ENCODE data around the gene LENG8. TPM values are rescaled to one million over a fixed set of nuclear protein-coding genes. Genes with fewer than 3 reads are reported as not detected.
"Not testable (repeated sequence)": the region's sequence is repeated elsewhere in the genome, so short reads cannot be mapped to it uniquely, and the experiment has no call there.

The LENG8 gene
- total RNA-seq, 1 experiment from 2014 or later, result 148 TPM

- H4K8ac ChIP-seq (replicated peaks; ENCODE audit: insufficient read length, low read depth, low read length); H4K20me1 ChIP-seq (ENCODE audit: control insufficient read depth, insufficient read depth, insufficient read length); H3K4me3 Mint-ChIP-seq; H3K79me1 ChIP-seq (ENCODE audit: insufficient read depth, low read depth, low read length, poor library complexity, severe bottlenecking); H2BK12ac ChIP-seq (ENCODE audit: insufficient read length, low read depth, low read length); H3K27me3 Mint-ChIP-seq (ENCODE audit: low read depth); H3K18ac ChIP-seq (ENCODE audit: insufficient read length, low read depth, low read length); H4K5ac ChIP-seq (ENCODE audit: insufficient read length, low read depth, low read length); H2AFZ ChIP-seq (ENCODE audit: low read length); H3K4me1 ChIP-seq (ENCODE audit: insufficient read depth, low read length); DNase-seq; H2AK5ac ChIP-seq (ENCODE audit: insufficient read length, low read length); H3K4me1 Mint-ChIP-seq; H3T11ph ChIP-seq (ENCODE audit: low read length); H3K4me2 ChIP-seq (ENCODE audit: insufficient read depth, insufficient read length, low read length); H3K23me2 ChIP-seq (ENCODE audit: insufficient read length, low read depth, low read length, poor library complexity, severe bottlenecking); H3K4ac ChIP-seq (ENCODE audit: low read depth, low read length); H3K79me2 ChIP-seq (ENCODE audit: insufficient read depth, low read length); H3K14ac ChIP-seq (ENCODE audit: insufficient read depth, low read length); H2BK120ac ChIP-seq (ENCODE audit: low read depth, low read length, poor library complexity, severe bottlenecking); H4K91ac ChIP-seq (ENCODE audit: insufficient read length, low read depth, low read length); H3K56ac ChIP-seq (ENCODE audit: insufficient read length, low read depth, low read length); H2BK20ac ChIP-seq (ENCODE audit: low read depth, low read length, poor library complexity, severe bottlenecking); H3K27me3 ChIP-seq (ENCODE audit: insufficient read depth, low read length); H3K27ac Mint-ChIP-seq; H3K27ac ChIP-seq (ENCODE audit: insufficient read length, low read depth, low read length); H2BK15ac ChIP-seq (ENCODE audit: low read depth, low read length); H2BK5ac ChIP-seq (ENCODE audit: insufficient read length, low read length); H3K9ac ChIP-seq (ENCODE audit: extremely low read depth, insufficient read length, low read length); H3K23ac ChIP-seq (ENCODE audit: insufficient read length, low read depth, low read length): not testable (repeated sequence)
- H3K36me3 Mint-ChIP-seq (ENCODE audit: insufficient read depth in 1 of 3, low read depth in 3 of 3), result peaks cover 8 to 19% (median 11%) of the 10 kb centered on the region in 3 experiments; a peak in 6 of 7 replicates
- peaks cover 80 to 93% of the 10 kb centered on the region in 2 experiments for H3K9me3 Mint-ChIP-seq
- WGBS (ENCODE audit: extremely low coverage, insufficient read length, low lambda C conversion rate), result no CpG with 5 or more reads among the region's 15 CpGs
- H3K9me3 ChIP-seq (ENCODE audit: control insufficient read depth, low read depth, low read length), result peaks cover 28% of the 10 kb centered on the region
Measured at GRCh38 chr19:54497747-54498450, 48.9 kb downstream of the LENG8 start.

- H3T11ph ChIP-seq (ENCODE audit: low read length); H2BK5ac ChIP-seq (ENCODE audit: insufficient read length, low read length); H3K4ac ChIP-seq (ENCODE audit: low read depth, low read length); H3K27ac ChIP-seq (ENCODE audit: insufficient read length, low read depth, low read length); H3K27ac Mint-ChIP-seq; H3K23ac ChIP-seq (ENCODE audit: insufficient read length, low read depth, low read length); DNase-seq; H2AK5ac ChIP-seq (ENCODE audit: insufficient read length, low read length); H3K79me2 ChIP-seq (ENCODE audit: insufficient read depth, low read length); H2BK120ac ChIP-seq (ENCODE audit: low read depth, low read length, poor library complexity, severe bottlenecking); H3K27me3 ChIP-seq (ENCODE audit: insufficient read depth, low read length); H2BK20ac ChIP-seq (ENCODE audit: low read depth, low read length, poor library complexity, severe bottlenecking); H3K23me2 ChIP-seq (ENCODE audit: insufficient read length, low read depth, low read length, poor library complexity, severe bottlenecking); H3K4me1 ChIP-seq (ENCODE audit: insufficient read depth, low read length); H4K5ac ChIP-seq (ENCODE audit: insufficient read length, low read depth, low read length); H4K91ac ChIP-seq (ENCODE audit: insufficient read length, low read depth, low read length); H3K4me3 Mint-ChIP-seq; H3K9ac ChIP-seq (ENCODE audit: extremely low read depth, insufficient read length, low read length); H4K8ac ChIP-seq (replicated peaks; ENCODE audit: insufficient read length, low read depth, low read length); H3K14ac ChIP-seq (ENCODE audit: insufficient read depth, low read length); H3K18ac ChIP-seq (ENCODE audit: insufficient read length, low read depth, low read length); H2AFZ ChIP-seq (ENCODE audit: low read length); H3K4me1 Mint-ChIP-seq; H3K4me2 ChIP-seq (ENCODE audit: insufficient read depth, insufficient read length, low read length); H3K79me1 ChIP-seq (ENCODE audit: insufficient read depth, low read depth, low read length, poor library complexity, severe bottlenecking); H3K56ac ChIP-seq (ENCODE audit: insufficient read length, low read depth, low read length); H3K27me3 Mint-ChIP-seq (ENCODE audit: low read depth); H2BK15ac ChIP-seq (ENCODE audit: low read depth, low read length); H2BK12ac ChIP-seq (ENCODE audit: insufficient read length, low read depth, low read length); H4K20me1 ChIP-seq (ENCODE audit: control insufficient read depth, insufficient read depth, insufficient read length): not testable (repeated sequence)
- H3K36me3 Mint-ChIP-seq (ENCODE audit: insufficient read depth in 1 of 3, low read depth in 3 of 3), result peaks cover 4 to 15% (median 8%) of the 10 kb centered on the region in 3 experiments; a peak in 3 of 7 replicates
- no CpG with 5 or more reads among the region's 9 CpGs for WGBS (ENCODE audit: extremely low coverage, insufficient read length, low lambda C conversion rate)
- H3K9me3 Mint-ChIP-seq, result peaks cover 80 to 93% of the 10 kb centered on the region in 2 experiments
- H3K9me3 ChIP-seq (ENCODE audit: control insufficient read depth, low read depth, low read length), result peaks cover 24% of the 10 kb centered on the region
Measured at GRCh38 chr19:54498451-54498772, 49.4 kb downstream of the LENG8 start.

All from H9 (cell line).